Left hindlimb (tissue), 1 donor: Measurements from ENCODE around the gene KCNK10.

Source experiments
- DNase-seq: peaks from one replicate; pipeline ENCODE4 v3.0.0-alpha.2; 2018

Gene KCNK10

DNA sequence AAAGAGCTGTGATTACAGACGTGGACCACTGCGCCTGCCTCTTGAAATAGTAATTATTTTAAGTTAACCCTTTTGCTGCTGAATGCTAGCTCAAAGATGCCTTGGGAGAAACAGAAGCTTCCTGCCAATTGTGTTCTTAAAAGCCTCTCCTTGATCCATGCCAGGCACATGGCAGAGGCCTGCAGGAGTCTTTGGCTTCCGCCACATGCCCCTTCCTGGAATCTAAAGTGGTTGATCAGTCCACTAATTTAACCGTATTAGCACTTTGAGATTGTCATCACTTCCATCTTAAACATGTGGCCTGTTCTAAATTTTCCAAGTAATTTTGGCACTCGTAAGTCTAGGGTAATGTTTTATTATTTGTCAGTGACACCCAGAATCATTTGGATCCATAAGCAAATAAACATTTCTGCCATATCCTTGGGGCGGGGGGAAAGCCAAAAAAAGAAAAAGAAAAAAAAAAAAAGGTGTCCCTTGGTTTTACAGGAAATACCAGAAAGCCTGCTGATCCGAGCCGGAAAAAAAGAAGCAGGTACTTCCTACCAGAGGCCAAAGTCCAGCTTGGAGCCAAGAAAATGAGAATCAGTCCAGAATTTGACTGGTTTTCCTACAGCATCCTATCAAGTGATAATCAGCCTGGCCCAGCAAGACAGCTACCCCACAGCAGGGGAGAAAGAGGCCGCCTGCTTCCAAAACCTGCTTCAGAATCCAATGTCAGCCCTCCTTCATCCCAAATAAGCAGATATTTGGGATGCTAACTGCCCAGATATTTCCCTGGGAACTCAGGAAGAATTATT is 104.8 kb downstream of the KCNK10 start:
- DNase-seq = no peak

DNA sequence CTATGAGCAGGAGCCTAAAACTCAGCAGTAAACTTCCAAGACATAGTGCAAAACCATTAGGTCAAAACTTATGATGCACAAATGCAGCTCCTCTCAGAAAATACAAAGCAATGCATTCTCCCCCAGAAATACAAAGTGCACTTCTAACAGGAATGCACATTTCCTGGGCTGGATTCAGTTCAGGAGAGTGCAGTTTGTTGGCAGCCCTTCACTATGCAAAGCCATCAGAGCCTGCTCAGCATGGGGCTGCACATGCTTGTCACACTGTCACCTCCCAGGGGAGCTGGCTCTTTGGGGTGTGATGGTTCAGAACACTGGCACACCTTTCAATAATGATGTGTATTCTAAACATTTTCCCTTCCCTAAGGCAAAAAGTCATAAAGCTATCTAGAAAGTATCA is 110.4 kb downstream of the KCNK10 start:
- no peak for DNase-seq

DNA sequence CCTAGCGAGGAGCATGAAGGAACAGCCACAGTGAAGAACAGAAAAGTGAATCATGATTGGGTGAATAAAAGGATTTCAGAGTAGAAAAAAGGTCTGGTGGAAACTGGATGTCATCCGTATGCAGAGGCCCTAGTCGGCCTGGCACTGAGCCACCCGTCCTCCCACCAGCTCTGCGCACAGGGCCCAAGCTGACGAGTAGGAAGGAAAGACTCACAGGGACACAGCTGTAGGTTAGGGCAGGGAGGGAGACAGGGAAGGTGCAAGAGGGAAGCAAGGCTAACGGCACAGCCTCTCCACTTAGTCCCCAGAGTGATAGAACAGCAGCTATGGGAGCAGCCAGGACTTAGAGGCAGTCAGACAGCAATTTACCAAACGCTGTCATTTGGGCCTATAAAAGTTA is 112.6 kb downstream of the KCNK10 start:
- DNase-seq = peak; percentile 43

DNA sequence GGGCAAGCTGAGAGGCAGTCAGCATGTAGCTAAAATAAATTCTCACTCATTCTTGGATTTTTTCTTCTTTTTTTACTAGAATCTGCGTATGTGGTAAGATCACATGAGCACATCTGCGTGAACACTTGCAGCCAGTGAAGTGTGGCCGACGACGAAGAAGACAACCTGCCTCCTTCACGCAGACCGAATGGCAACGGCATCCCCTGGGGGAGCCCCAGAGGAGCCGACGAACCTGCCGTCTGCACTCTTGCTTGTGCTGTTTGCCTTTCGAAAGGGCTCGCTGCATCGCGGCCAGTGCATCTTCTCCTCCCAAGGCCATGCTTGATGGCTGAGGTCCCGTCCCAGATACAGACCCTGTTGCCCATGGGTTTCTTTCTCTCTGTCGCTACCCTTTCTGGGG is 113.8 kb downstream of the KCNK10 start:
- DNase-seq = no peak

DNA sequence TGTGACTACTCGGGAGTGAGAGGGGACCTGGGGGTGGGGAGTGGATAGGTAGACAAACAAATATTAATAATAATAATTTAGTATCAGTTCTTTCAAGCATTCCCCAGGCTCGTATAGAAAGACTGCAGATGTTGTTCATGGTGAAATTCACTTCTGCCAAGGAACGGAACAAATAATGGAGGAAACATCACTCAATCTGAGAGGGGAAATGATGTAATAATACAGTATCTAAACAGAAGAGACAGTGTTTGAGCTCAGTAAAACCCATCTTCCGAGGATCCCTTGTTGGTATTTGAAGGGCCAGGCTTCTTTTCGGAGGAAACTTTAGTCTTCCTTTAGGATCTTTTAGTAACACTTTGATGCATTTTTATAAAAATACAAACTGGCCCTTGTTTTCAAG is 114.2 kb downstream of the KCNK10 start:
- DNase-seq = no peak

DNA sequence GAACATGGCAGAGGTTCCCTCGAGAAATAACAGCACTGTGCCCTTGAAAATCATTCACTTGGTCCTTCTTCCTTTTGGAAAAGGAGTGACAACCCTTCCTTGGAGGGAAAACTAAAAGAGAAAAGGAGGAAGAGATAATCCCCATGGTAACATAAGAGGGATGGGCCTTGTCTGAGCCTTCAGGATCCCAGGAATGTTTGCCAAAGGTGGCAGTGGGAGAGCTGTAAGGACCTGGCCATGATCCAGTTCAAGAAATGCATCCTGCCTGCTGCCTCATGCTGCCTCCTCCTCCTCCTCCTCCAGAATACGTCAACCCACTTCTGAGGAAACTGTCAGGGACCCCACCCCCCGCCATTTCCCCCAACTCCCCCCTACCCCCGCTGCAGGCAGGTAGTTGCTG is 118.8 kb downstream of the KCNK10 start:
- DNase-seq = no peak

DNA sequence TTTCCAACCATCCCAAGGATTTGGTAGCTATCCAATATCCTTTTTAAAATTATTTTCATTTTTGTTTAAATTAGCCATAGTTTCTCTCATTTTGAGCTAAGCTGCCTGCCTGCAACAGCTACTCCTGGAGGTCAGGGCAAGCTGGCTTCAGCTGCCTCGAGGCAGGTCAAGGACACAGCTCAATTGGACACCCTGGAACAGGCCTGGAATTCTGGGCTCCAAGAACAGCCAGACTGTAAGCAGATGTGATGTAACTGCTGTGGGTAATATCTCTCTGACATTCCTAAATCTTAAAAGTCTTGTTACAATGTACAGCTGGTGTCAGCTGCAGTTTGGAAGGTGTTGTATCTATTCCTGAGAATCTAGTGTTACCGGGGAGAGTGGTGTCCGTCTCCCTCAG is 119.8 kb downstream of the KCNK10 start:
- no peak for DNase-seq

DNA sequence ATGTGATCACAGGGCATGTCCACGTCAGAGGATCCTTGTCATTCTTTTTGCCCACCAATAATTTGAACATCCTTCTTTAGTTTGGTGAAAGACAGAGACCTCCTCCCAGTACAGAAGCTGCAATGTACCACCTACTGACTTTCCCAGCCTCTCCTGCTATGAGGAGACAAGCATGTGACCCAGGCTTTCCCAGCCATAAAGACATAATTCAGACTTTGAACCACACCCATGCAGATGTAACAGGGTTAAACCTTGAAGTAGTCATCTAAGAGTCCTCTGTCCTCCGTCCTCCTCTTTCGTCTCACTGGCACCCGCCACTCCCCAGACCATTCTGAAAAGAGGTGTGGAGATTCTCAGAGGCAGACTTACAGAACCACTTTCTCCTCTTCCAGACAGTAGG is 120.8 kb downstream of the KCNK10 start:
- DNase-seq = no peak

DNA sequence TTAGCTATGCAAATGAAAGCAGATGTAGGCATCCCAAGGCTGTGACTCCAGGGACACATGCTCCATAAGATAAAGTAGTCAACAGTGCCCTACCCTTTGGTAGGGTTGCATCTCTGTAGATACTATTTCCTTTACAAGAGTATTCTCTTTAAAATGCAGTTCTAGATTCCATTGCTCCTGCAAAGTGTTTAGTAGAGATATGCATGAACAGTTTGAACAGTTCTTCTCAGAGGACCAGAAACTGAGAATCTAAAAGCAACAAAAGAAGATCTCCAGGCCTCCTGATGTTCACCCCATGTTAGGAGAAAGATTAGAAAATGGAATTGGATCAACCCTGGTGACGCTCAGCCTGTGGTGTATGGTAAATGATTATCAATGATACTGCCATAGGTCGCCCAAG is 121.2 kb downstream of the KCNK10 start:
- no peak for DNase-seq

DNA sequence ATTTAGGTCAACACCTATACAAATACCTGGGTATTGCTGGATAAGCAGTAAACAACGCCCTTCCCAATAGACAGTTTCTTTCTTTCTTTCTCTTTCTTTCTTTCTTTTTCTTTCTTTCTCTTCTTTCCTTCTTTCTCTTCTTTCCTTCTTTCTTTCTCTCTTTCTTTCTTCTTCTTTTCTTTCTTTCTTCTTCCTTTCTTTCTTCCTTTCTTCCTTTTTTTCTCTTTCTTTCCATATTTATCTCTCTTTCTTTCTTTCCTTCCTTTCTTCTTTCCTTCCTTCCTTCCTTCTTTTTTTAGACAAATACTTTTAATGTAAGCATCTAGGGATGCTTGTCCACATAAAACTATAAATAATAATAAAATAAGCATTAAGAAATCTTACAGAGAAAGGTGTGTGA is 123.2 kb downstream of the KCNK10 start:
- no peak for DNase-seq

DNA sequence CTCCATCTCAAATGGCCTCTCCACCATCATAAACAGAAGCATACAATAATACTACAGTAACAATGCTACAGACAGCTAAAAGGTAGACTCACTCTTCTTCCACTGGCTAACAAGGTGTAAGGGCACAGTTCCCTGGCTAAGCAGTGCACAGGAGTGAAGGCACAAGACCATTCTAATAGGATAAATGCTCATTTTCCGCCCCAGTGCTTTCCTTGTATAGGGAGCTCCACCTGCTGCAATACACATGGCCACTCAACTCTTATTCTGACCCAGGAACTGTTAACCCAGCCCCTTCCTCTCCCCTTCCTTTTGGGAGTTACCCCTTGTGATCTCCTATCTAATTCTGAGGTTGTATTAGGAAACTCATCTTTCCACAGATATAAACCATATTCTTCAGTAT is 124.6 kb downstream of the KCNK10 start:
- no peak for DNase-seq

DNA sequence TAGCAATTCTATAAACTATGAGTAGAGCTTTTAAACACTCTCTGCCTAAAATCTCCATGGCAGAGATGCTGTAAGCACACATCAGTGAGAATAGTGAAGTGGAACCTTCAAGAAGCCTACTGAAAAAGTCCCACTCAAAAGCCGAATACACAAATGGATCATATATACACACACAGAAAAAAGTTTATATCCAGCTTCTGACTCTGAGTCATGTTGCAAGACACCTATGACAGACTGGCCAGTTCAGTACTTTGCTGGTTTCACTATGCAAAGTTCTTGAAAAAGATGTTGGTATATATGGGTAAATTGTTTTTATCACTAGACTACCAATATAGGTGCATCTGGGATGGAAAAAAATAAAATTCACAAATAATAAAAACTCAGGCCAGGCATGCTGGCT is 126.1 kb downstream of the KCNK10 start:
- DNase-seq = no peak

DNA sequence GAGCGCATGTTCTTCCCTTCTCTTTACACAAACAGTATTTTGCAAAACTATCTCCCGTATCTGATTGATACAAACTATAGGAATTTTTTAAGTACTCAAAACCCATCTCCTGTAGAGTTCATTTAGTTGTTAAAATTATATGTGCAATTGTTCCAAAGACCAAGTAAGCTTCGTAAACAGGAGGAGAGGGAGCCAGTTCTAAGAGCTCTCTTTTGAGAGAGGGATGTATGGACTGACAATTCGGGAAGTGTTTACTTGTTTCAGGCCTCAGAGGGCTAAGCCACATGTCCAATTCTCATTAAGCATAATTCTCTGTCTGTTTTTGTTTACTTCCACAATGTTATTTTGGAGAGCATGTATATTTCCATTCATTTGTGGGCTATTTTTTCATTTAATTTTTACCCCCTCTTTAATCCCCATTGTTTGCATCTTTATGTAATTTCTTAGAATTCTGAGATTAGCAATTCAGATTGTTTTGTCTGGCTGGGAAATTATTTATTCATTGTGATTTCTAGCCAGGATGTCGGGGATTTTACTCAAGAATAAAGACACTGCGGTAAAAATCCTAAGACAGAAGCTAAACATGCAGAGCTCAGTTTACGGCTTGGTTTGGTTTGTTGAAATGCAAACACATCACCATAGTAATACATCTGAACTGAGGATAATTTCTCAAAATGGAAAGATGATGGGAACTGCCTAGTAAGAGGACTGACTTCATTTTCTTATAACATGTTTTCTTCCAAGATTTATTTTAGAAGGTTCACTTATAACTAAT is 126.8 kb downstream of the KCNK10 start:
- no peak for DNase-seq

DNA sequence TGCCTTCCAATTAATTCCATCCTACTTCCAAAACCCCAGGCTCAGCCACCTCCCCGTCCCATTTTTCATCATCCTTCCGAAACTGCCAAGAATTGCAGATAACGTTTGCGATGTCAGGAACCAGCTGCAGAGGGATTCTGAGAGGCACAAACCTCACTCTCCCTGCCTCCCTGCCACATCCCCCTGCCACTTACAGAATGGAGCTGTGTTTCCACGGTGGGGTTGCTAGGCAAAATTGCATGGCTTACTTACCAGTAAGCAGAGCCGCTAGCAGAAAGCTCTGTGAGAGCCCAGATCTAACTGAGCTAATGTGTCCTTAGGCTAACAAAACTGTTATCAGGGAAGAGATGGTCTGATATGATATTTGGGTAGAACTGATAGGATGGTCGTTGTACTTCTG is 127.4 kb downstream of the KCNK10 start:
- no peak for DNase-seq

DNA sequence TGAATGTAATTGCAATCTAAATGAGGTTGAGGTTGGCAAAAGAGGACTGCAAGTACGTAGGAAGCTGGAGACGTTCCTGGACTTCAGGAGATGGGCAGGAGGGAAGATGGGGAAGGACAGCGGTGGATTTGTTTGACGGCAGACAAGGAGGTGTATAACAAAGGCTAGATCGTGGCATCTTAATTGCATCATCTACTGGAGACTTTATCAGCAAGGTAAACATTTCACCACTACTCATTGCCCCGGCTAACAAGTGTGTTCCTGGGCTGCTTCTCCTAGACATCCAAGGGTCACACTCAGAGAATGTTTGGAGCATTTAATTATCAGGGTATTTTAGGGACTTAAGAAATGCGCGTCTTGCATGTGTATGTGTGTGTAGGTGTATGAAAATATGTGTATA is 128.5 kb downstream of the KCNK10 start:
- no peak for DNase-seq

DNA sequence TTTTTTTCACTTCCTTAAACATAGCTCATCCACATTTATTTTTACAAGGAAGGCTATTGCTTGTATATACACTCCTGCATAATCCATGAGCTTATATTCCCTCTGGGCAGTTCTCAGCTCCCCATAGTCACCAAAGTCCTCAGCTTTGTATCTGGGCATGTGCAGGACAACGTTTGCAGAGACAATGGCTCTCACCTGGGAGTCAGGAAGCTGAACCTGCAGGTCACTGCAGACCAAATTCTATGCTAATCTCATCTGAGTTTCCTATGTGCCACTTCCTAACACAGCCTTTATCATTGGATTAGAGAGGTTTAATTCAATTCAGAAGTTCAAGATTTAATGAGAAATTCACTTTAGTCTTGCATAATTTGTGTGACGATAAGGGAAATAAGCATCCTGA is 131.5 kb downstream of the KCNK10 start:
- no peak for DNase-seq

DNA sequence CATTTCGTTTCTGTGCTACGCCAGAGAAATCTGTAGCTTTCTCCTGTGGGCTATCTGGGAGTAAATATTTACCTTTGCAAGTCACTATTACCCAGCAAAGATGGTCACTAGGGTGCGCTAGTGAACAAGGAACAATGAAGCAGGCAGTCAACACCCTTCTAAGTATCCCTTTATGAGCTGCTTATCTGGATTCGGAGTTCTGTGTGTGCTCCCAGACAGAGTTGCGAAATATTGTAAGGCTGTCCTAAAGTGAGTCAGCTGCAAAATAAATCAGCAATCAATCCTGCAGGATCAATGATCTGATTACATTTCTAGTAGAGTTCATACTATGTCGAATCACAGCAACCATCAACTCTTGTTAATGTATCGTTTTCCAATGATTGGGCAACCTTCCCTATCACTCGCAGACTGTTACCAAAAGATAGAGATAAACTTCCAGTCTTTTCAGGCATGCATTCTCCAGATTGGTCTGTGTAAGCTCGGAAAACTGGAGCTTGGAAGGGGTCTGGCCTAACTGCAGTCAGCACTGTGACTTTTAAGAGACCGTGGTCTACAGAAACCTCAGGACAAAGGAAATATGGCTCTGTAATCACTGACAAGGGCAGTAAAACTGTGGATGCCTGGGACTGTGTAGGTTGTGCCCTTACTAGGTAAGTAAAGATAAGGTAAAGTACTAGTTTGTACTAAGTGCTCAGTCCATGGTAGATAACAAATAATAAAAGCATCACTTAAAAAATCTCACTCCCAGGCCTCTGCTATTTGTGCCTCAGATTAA is 133.5 kb downstream of the KCNK10 start:
- peak; percentile 62 for DNase-seq

DNA sequence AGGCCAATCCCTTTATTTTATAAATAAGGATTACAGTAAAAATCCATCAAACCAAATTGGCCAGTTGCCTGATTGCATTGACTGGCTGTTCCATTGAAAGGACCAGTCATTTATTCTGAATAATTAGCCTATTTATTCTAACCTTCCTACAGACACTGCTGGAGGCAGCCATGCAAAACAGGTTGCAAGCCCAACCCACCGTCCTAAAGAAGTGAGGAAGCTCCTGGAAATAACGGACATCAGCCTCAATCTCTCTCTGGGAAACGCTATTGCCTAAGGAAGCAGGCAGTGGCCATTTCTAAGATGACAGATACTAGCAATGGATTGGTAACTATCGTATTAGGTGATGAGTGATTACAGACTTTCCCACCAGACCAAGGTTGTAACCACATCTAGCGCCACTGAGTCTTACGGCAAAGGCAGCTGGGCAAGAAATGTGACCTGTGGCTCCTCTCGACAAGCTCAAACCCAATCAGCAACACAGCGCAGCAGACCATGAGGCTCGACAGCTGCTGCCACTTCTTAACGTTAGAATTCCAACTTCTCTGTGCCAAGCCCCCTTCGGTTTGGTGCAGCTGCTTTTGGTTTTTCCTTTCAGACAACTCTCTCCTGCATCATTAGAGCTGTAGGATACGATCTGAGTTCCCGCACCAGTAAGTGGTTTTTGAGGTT is 134.2 kb downstream of the KCNK10 start:
- peak; percentile 43 for DNase-seq

DNA sequence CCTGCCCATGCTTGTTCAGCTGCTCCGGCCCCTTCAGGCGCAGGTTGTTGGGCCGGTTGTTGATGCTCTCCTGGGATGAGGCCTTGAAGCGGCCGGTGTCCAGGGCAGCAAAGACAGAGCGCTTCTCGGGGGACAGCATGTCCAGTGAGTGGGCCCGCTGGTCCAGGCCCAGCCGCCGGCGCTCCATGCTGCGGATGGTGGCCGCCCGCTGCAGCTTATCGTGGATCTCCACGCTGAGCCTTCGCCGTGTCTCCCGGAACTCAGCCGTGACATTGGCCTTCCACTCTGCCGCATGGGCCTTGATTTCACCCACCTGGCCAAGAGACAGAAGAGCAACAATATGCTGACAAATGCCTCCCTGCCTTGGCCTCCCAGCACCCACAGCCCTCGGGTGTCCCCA is 137.2 kb downstream of the KCNK10 start:
- DNase-seq = no peak

DNA sequence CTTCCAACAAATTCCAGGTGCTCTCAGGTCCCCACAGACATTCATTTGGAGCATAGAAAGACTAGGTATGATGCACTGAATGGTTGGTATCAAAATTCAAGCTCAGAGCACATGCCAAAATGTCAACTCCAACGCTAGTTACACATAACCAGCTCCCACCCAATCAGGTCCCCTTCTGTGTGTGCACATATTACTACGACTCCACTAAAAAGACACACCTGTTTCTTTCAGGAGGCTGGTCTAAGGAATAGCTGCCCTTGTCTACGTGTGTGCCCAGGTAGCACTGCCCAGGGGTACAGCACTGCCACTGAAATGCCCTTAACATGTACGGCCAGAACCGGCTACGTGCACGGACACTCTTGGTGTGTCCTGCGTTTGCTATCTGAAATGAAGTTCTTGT is 138.1 kb downstream of the KCNK10 start:
- DNase-seq = no peak

DNA sequence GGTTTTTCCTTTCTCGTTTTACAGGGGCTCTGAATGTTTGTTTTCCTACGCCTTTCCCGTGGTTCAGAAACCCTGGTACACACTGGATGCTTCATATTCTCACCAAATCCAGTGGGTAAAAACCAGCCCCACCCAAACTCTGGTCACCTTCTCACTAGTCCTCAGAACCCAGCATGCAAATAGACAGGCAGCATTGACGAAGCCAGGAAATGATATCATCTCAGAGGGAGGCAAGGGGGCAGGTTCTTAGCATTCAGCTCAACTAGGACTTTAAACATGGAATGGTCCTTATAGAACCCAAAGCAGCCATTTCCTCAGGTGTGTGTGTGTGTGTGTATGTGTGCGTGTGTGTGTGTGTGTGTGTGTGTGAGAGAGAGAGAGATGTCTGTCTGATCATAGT is 142.0 kb downstream of the KCNK10 start:
- DNase-seq = no peak

DNA sequence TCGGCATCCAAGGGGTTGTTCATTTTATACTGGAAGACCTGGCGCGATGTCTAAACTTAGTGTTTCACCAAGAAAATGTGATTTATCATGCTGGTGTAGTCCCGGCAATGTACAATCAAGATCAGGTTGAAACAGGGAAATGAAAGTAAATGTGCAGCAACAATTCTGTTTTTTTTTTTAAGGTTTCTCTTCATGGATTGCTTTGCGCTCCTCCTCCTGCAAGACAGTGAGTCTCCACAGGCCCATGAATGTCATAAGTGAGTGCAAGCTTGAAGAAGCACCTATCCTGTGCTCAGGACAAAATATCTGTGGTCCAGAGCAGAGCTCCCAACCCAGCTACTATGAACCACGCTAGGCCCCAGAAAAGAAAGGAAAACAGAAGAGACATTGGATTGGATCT is 143.4 kb downstream of the KCNK10 start:
- DNase-seq = no peak

DNA sequence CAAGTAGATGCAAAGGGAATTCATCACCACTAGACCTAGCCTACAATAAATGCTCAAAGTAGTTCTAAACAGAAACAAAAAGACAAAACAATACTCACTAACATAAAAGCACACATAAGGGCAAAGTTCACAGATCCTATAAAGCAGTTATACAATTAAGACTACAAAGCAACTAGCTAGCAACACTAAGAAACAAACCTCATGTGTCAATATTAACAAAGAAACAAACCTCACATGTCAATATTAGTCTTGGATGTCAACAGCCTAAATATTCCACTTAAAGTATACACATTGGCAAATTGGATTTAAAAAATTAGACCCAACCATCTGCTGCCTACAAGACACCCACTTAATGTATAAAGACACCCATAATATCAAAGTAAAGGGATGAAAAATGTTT is 152.7 kb downstream of the KCNK10 start:
- no peak for DNase-seq
